Peyer's patch (tissue), 4 donors: Measurements from ENCODE around the gene MIPOL1. TPM values are rescaled to one million over a fixed set of nuclear protein-coding genes. Genes with fewer than 3 reads are reported as not detected.

Experiments
- DNase-seq, 3 donors: peaks; one replicate each; pipeline ENCODE4 v3.0.0-alpha.2; 2017 to 2019
- H3K27ac ChIP-seq, 4 donors: fragments of 200-600 bp; sonication (generic); one replicate each; pipeline ENCODE4 v1.5.1; 2016 to 2019
- H3K27me3 ChIP-seq, 2 donors: fragments of 200-600 bp; sonication (generic); one replicate each; pipeline ENCODE4 v1.5.1; 2019
- H3K36me3 ChIP-seq, 3 donors: fragments of 200-600 bp; sonication (generic); one replicate each; pipeline ENCODE4 v1.5.1; 2016 to 2019
- H3K4me1 ChIP-seq, 4 donors: fragments of 200-600 bp; sonication (generic); one replicate each; pipeline ENCODE4 v1.5.1; 2016 to 2019
- H3K4me3 ChIP-seq, 4 donors: fragments of 200-600 bp; sonication (generic); 1 replicate in 3 of 4; 2 replicates in 1 of 4; pipeline ENCODE4 v1.5.1; 2016 to 2019; ENCODE audit warnings: mild to moderate bottlenecking in 1 of 4
- H3K9me3 ChIP-seq, 4 donors: fragments of 200-600 bp; sonication (generic); one replicate each; pipeline ENCODE4 v1.5.1; 2016 to 2019; ENCODE audit warnings: mild to moderate bottlenecking in 1 of 4
- CTCF ChIP-seq, 6 experiments: fragments of 450-650 bp in 4 of 6; fragments of 200-600 bp in 2 of 6; sonication (generic) in 1 of 6; IDR thresholded peaks; one replicate each; pipeline ENCODE4 v1.5.1; 2017 to 2019; ENCODE audit warnings: antibody characterized with exemption in 6 of 6, mild to moderate bottlenecking in 3 of 6, moderate library complexity in 1 of 6
- POLR2A ChIP-seq, 2 donors: fragments of 450-650 bp; IDR thresholded peaks; one replicate each; pipeline ENCODE4 v1.5.1; 2017; ENCODE audit warnings: antibody characterized with exemption in 2 of 2, mild to moderate bottlenecking in 2 of 2, moderate library complexity in 2 of 2
- total RNA-seq, 4 donors: library from RNA; depleted of rRNA; stranded (reverse); fragments of >200 nt; gene quantifications; one replicate each; pipeline ENCODE4 v1.1.0, GENCODE V29; 2016

Gene MIPOL1
- total RNA-seq, 4 donors from 2014 or later: 5.6 to 42.1 (median 14.9) TPM

DNA sequence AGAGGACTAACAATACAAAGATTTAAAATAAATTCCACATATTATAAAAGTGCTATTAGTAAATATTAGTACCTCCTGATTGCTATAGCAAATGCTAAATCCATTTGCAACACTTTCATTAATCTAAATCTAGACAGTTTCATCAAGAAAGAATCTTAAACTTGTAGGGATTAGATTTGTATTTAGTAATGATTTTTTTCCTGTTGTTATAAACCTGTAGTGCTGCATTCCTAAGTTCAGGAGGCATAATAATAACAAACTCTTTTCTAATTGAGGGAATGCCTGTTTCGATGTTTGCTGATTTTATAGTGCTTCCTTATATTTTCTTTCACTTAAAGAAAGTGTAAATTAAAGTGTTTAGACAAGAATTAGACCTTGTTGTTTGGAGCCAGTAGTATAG is 231.2 kb downstream of the MIPOL1 start:
- no peaks in the 10 kb centered on the region for H3K27me3 ChIP-seq
- H3K4me1 ChIP-seq: no peaks in the 10 kb centered on the region
- H3K36me3 ChIP-seq: no peaks in the 10 kb centered on the region
- TF ChIP-seq POLR2A (IDR thresholded peaks at IDR 0.05) (no peak), CTCF (IDR thresholded peaks at IDR 0.05) (no peak)
- H3K9me3 ChIP-seq: no peaks in the 10 kb centered on the region
- no peak for DNase-seq
- no peak overlapping the region for H3K4me3 ChIP-seq
- no peak overlapping the region for H3K27ac ChIP-seq

- no peak for DNase-seq
- H3K4me1 ChIP-seq: no peaks in the 10 kb centered on the region
- H3K4me3 ChIP-seq: no peak overlapping the region
- no peaks in the 10 kb centered on the region for H3K9me3 ChIP-seq
- H3K27me3 ChIP-seq: no peaks in the 10 kb centered on the region
- TF ChIP-seq CTCF (IDR thresholded peaks at IDR 0.05) (no peak), POLR2A (IDR thresholded peaks at IDR 0.05) (no peak)
- H3K36me3 ChIP-seq: no peaks in the 10 kb centered on the region
- no peak overlapping the region for H3K27ac ChIP-seq
These were observed 231.9 kb downstream of the MIPOL1 start for GRCh38 chr14:37429618-37430017.

GRCh38 chr14:37434867-37435266 is 237.1 kb downstream of the MIPOL1 start:
- Histone ChIP-seq H3K4me3 (no peak overlapping the region), H3K36me3 (no peaks in the 10 kb centered on the region), H3K27me3 (no peaks in the 10 kb centered on the region), H3K9me3 (no peaks in the 10 kb centered on the region), H3K4me1 (no peaks in the 10 kb centered on the region), H3K27ac (no peak overlapping the region)
- DNase-seq: no peak
- no peak for TF ChIP-seq CTCF (IDR thresholded peaks at IDR 0.05)
- no peak for TF ChIP-seq POLR2A (IDR thresholded peaks at IDR 0.05)

DNA sequence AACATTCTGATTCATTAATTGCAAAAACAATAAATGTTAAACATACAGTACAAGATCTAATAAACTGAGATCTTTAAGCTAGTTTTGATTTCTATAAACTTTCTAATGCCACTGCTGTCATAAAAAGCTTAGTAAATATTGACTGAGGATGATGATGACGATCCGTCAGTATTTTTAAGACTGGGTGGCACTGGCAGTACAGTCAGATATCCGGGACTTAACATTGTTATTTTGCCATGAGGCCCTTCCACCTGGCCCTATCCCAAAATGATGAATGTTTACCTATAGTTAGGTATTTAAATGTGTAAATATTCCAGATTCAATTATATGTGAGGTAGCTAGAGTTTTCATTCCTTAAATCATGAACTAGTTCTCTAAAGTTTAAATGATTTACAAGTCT is 238.8 kb downstream of the MIPOL1 start:
- TF ChIP-seq CTCF (IDR thresholded peaks at IDR 0.05) (no peak), POLR2A (IDR thresholded peaks at IDR 0.05) (no peak)
- DNase-seq: no peak
- Histone ChIP-seq H3K27ac (no peak overlapping the region), H3K36me3 (no peaks in the 10 kb centered on the region), H3K27me3 (no peaks in the 10 kb centered on the region), H3K4me1 (no peaks in the 10 kb centered on the region), H3K9me3 (no peaks in the 10 kb centered on the region), H3K4me3 (no peak overlapping the region)

DNA sequence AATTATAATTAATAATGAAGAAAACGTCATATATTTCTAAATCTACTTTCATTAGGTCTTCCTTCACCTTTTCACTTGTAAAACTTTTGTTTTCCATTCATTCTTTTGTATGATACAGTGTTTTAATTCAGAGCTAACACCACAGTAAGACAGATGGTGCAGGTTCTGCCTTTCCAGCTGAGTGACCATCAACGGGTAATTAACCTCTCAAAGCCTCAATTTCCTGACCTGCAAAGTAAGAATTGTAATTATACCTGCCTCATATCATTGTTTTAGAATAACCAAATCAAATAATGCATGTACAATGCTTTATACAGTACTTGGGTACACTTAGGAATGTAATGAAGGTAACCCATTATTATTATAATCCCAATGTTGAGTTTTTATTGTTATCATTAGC is 239.8 kb downstream of the MIPOL1 start:
- H3K27me3 ChIP-seq: no peaks in the 10 kb centered on the region
- H3K27ac ChIP-seq: no peak overlapping the region
- no peaks in the 10 kb centered on the region for H3K36me3 ChIP-seq
- no peaks in the 10 kb centered on the region for H3K9me3 ChIP-seq
- H3K4me1 ChIP-seq: no peaks in the 10 kb centered on the region
- TF ChIP-seq CTCF (IDR thresholded peaks at IDR 0.05): no peak
- TF ChIP-seq POLR2A (IDR thresholded peaks at IDR 0.05): no peak
- DNase-seq: no peak
- no peak overlapping the region for H3K4me3 ChIP-seq

GRCh38 chr14:37438444-37438843 is 240.7 kb downstream of the MIPOL1 start:
- no peak overlapping the region for H3K27ac ChIP-seq
- H3K27me3 ChIP-seq: no peaks in the 10 kb centered on the region

More at GRCh38 chr14:37438444-37438843, 240.7 kb downstream of the MIPOL1 start:
- H3K4me3 ChIP-seq: no peak overlapping the region
- H3K9me3 ChIP-seq: no peaks in the 10 kb centered on the region
- H3K4me1 ChIP-seq: no peaks in the 10 kb centered on the region
- TF ChIP-seq POLR2A (IDR thresholded peaks at IDR 0.05): no peak
- TF ChIP-seq CTCF (IDR thresholded peaks at IDR 0.05): no peak
- no peak for DNase-seq
- no peaks in the 10 kb centered on the region for H3K36me3 ChIP-seq
